ENCODE results near the gene CREB1.

The CREB1 gene

GRCh38 chr2:207523005-207523404 is 6.8 kb upstream of the CREB1 start:
- no peak for DNase-seq (ENCODE audit: low read depth)
- no peak overlapping the region for H3K4me3 ChIP-seq (ENCODE audit: low read depth, low read length)
- TF ChIP-seq CTCF (IDR thresholded peaks at IDR 0.05; ENCODE audit: low read depth, low read length, missing control alignments), result no peak

- no peak for TF ChIP-seq CTCF (IDR thresholded peaks at IDR 0.05; ENCODE audit: low read depth, low read length, missing control alignments)
- DNase-seq (ENCODE audit: low read depth), result no peak
- no peak overlapping the region for H3K4me3 ChIP-seq (ENCODE audit: low read depth, low read length)
Measured at GRCh38 chr2:207525296-207525695, 4.5 kb upstream of the CREB1 start.

GRCh38 chr2:207528980-207529329 is 807 bp upstream of the CREB1 start:
- DNase-seq (ENCODE audit: low read depth), result no peak
- H3K4me3 ChIP-seq (ENCODE audit: low read depth, low read length), result peak overlapping the region; percentile 87
- TF ChIP-seq CTCF (IDR thresholded peaks at IDR 0.05; ENCODE audit: low read depth, low read length, missing control alignments), result no peak

DNA sequence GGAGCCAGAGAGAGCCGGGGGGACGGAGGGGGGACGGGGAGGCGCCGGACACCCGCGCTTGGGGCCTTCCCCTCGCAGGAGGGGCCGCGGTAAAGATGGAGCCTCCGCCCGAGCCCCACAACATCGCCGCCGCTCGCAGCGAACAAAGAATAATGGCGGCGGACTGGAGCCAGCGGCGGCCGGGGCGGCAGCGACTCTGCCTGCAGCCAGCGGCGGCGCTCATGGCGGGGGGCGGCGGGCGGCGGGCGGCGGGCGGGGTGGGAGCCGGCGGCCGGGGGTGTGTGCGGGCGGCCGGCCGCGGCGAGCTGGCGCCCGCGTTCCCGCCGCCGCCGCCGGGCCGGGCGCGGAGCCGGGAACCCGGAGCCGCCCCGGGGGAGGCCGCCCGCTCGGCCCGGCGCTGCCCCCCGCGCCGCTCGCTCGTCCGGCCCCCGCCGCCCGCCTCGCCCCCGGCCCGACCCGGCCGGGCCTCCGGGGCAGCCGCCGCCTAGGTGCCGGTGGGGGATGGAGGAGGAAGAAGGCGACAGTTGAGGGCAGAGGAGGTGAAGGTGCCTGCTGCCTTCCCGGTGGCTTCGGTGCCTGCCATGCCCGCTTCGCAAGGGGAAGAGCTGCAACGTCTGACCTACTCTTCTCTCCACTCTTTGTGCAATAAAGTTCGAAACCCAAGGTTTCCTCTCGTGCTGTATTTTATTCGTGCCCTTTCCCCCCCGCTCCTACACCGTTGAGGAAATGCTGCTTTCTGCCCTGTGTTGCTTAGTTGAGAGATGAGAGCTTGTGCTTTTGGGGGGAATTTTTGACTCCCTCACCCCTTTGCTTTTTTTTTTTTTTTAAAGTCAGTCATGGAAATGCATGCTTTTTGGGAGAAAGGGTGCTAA is 634 bp downstream of the CREB1 start:
- no peak for DNase-seq (ENCODE audit: low read depth)
- TF ChIP-seq CTCF (IDR thresholded peaks at IDR 0.05; ENCODE audit: low read depth, low read length, missing control alignments), result no peak

GRCh38 chr2:207531032-207531952 is 1.5 kb downstream of the CREB1 start:
- TF ChIP-seq CTCF (IDR thresholded peaks at IDR 0.05; ENCODE audit: low read depth, low read length, missing control alignments), result no peak
- no peak for DNase-seq (ENCODE audit: low read depth)
- H3K4me3 ChIP-seq (ENCODE audit: low read depth, low read length), result peak overlapping the region; percentile 87

More for the DNA sequence above, 634 bp downstream of the CREB1 start:
- peak overlapping the region; percentile 87 for H3K4me3 ChIP-seq (ENCODE audit: low read depth, low read length)

DNA sequence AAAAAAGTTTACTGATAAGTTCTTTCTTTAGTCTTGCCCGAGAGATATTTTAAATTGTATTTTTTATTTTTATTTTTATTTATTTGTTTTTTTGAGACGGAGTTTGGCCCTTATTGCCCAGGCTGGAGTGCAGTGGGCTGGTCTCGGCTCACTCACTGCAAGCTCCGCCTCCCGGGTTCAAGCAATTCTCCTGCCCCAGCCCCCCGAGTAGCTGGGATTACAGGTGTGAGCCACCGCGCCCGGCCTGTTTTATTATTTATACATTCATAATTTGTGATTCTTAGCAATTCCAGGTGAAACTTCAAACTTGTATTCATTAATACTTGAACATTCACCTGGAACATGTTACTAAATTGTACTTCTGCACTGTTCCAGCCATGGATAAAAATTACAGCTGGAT is 2.9 kb downstream of the CREB1 start:
- no peak for TF ChIP-seq CTCF (IDR thresholded peaks at IDR 0.05; ENCODE audit: low read depth, low read length, missing control alignments)
- H3K4me3 ChIP-seq (ENCODE audit: low read depth, low read length), result no peak overlapping the region
- no peak for DNase-seq (ENCODE audit: low read depth)

All from GM12864 (cell line).